ENCODE results near the gene JAM3. TPM values are rescaled to one million over a fixed set of nuclear protein-coding genes. Genes with fewer than 3 reads are reported as not detected.

The JAM3 gene
- polyA plus RNA-seq, 1 of the 3 experiments (the other 2 are of a cell fraction), result 56.8 TPM

- Histone ChIP-seq H3K27me3 (ENCODE audit: insufficient read depth) (no peaks in the 10 kb centered on the region), H3K9me3 (no peaks in the 10 kb centered on the region), H3K9me2 (no peaks in the 10 kb centered on the region), H3K4me2 (no peak overlapping the region), H2AFZ (ENCODE audit: low read depth) (no peak overlapping the region), H3K4me3 (ENCODE audit: low read depth in 2 of 2, low read length in 1 of 2) (no peak overlapping the region), H3F3A (replicated peaks; ENCODE audit: insufficient read depth) (no peaks in the 10 kb centered on the region), H3K4me1 (ENCODE audit: control insufficient read depth in 1 of 2, insufficient read depth in 2 of 2, low read depth in 1 of 2, low read length in 1 of 2) (no peaks in the 10 kb centered on the region; a peak in 1 of 4 replicates), H3K27ac (ENCODE audit: low read depth in 2 of 2, low read length in 1 of 2) (no peak overlapping the region), H3K9ac (no peak overlapping the region), H3K36me3 (replicated peaks in 1 of 2; ENCODE audit: control insufficient read depth in 1 of 2, insufficient read depth in 2 of 2, low read length in 1 of 2) (peaks cover 45 to 60% of the 10 kb centered on the region in 2 experiments), H3K79me2 (ENCODE audit: insufficient read depth) (no peaks in the 10 kb centered on the region), H4K20me1 (ENCODE audit: insufficient read depth) (no peaks in the 10 kb centered on the region)
- ChIA-PET POLR2A (no interaction called here), CTCF (interaction anchor here (1.3 to 1.7 kb wide), 2 partner anchors 13 to 149 kb away, joined by 3 to 5 read pairs; no protein-coding TSS in a partner anchor)
- DNase-seq, result no peak
- WGBS (ENCODE audit: low lambda C conversion rate), result 89% methylated on average over 9 of the region's 9 CpGs
- TF ChIP-seq NFIC (IDR thresholded peaks at IDR 0.05; ENCODE audit: borderline replicate concordance), result no peak
- TF ChIP-seq TCF12 (IDR thresholded peaks at IDR 0.05), result no peak
- TF ChIP-seq FOXJ3 (CRISPR knock-in tag; IDR thresholded peaks at IDR 0.05), result no peak
- no peak for TF ChIP-seq TAF1 (IDR thresholded peaks at IDR 0.05; ENCODE audit: borderline replicate concordance, low read depth, low read length)
- TF ChIP-seq CHD2 (IDR thresholded peaks at IDR 0.05; ENCODE audit: low read length, partially characterized antibody), result no peak
- no peak for TF ChIP-seq RFX5 (IDR thresholded peaks at IDR 0.05; ENCODE audit: low read length)
- no peak for TF ChIP-seq GATA2 (CRISPR knock-in tag; IDR thresholded peaks at IDR 0.05)
- no peak for TF ChIP-seq ZBTB33 (IDR thresholded peaks at IDR 0.05; ENCODE audit: borderline replicate concordance, low read depth)
- no peak for TF ChIP-seq RCOR1 (IDR thresholded peaks at IDR 0.05; ENCODE audit: low read length)
- TF ChIP-seq, protein P1, sequence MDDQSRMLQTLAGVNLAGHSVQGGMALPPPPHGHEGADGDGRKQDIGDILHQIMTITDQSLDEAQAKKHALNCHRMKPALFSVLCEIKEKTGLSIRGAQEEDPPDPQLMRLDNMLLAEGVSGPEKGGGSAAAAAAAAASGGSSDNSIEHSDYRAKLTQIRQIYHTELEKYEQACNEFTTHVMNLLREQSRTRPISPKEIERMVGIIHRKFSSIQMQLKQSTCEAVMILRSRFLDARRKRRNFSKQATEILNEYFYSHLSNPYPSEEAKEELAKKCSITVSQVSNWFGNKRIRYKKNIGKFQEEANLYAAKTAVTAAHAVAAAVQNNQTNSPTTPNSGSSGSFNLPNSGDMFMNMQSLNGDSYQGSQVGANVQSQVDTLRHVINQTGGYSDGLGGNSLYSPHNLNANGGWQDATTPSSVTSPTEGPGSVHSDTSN (IDR thresholded peaks at IDR 0.05), result no peak
These were observed 130.7 kb downstream of the JAM3 start for GRCh38 chr11:134199531-134199930.

GRCh38 chr11:134200688-134201087 is 131.8 kb downstream of the JAM3 start:
- no peak overlapping the region for H3K9ac ChIP-seq
- TF ChIP-seq, protein P2, sequence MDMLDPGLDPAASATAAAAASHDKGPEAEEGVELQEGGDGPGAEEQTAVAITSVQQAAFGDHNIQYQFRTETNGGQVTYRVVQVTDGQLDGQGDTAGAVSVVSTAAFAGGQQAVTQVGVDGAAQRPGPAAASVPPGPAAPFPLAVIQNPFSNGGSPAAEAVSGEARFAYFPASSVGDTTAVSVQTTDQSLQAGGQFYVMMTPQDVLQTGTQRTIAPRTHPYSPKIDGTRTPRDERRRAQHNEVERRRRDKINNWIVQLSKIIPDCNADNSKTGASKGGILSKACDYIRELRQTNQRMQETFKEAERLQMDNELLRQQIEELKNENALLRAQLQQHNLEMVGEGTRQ (IDR thresholded peaks at IDR 0.05; ENCODE audit: borderline replicate concordance, low read depth, low read length), result no peak
- TF ChIP-seq EP300 (IDR thresholded peaks at IDR 0.05; ENCODE audit: borderline replicate concordance in 1 of 2, low read depth in 1 of 2, low read length in 1 of 2) (no peak), CHD2 (IDR thresholded peaks at IDR 0.05; ENCODE audit: low read length, partially characterized antibody) (no peak), TEAD4 (IDR thresholded peaks at IDR 0.05; ENCODE audit: borderline replicate concordance, insufficient read depth) (no peak), TCF12 (IDR thresholded peaks at IDR 0.05) (no peak)
- WGBS (ENCODE audit: low lambda C conversion rate), result 96% methylated on average over 6 of the region's 6 CpGs
- no peaks in the 10 kb centered on the region for H3K27me3 ChIP-seq (ENCODE audit: insufficient read depth)
- no peak overlapping the region for H3K4me2 ChIP-seq
- CTCF ChIA-PET, result interaction anchor here (1.3 kb wide), 1 partner anchor 14 kb away, joined by 3 read pairs; no protein-coding TSS in a partner anchor
- H3K9me2 ChIP-seq, result no peaks in the 10 kb centered on the region
- no peak overlapping the region for H2AFZ ChIP-seq (ENCODE audit: low read depth)
- no peak for DNase-seq
- H3K9me3 ChIP-seq, result no peaks in the 10 kb centered on the region
- H3K36me3 ChIP-seq (replicated peaks in 1 of 2; ENCODE audit: control insufficient read depth in 1 of 2, insufficient read depth in 2 of 2, low read length in 1 of 2), result peaks cover 42 to 59% of the 10 kb centered on the region in 2 experiments
- POLR2A ChIA-PET, result no interaction called here
- no peak overlapping the region for H3K4me3 ChIP-seq (ENCODE audit: low read depth in 2 of 2, low read length in 1 of 2)
- no peaks in the 10 kb centered on the region for H4K20me1 ChIP-seq (ENCODE audit: insufficient read depth)
- H3K27ac ChIP-seq (ENCODE audit: low read depth in 2 of 2, low read length in 1 of 2), result no peak overlapping the region
- H3F3A ChIP-seq (replicated peaks; ENCODE audit: insufficient read depth), result no peaks in the 10 kb centered on the region
- peaks cover 0 to under 1% of the 10 kb centered on the region in 2 experiments; a peak in 2 of 4 replicates for H3K4me1 ChIP-seq (ENCODE audit: control insufficient read depth in 1 of 2, insufficient read depth in 2 of 2, low read depth in 1 of 2, low read length in 1 of 2)
- H3K79me2 ChIP-seq (ENCODE audit: insufficient read depth), result no peaks in the 10 kb centered on the region

Other genes starting within 250 kb of the JAM3 start
- not detected in 2 replicates for gene SPATA19, start 223.6 kb upstream of the JAM3 start, polyA plus RNA-seq (2012; rRNA removed)
- 0.41 and 0.96 TPM in 2 replicates for gene IGSF9B, start 112.1 kb upstream of the JAM3 start, polyA plus RNA-seq (2012; rRNA removed)
- gene NCAPD3, start 154.9 kb downstream of the JAM3 start, polyA plus RNA-seq (2012; rRNA removed), result 19.5 and 22.0 TPM in 2 replicates
- 53.0 and 56.0 TPM in 2 replicates for gene VPS26B, start 155.6 kb downstream of the JAM3 start, polyA plus RNA-seq (2012; rRNA removed)
- 61.8 and 67.0 TPM in 2 replicates for gene THYN1, start 184.3 kb downstream of the JAM3 start, polyA plus RNA-seq (2012; rRNA removed)
- gene ACAD8, start 184.5 kb downstream of the JAM3 start, polyA plus RNA-seq (2012; rRNA removed), result 29.8 and 39.8 TPM in 2 replicates
- 0.10 TPM in 1 of 2 replicates, not detected in the other for gene GLB1L3, start 207.3 kb downstream of the JAM3 start, polyA plus RNA-seq (2012; rRNA removed)